AG09309 (cell line): ENCODE measurements around the gene ZFP36L2.

Experiments
- DNase-seq: peaks from one replicate; pipeline ENCODE4 v3.0.0-alpha.2; 2010; ENCODE audit warnings: low read depth
- H3K4me3 ChIP-seq: 2 replicates; pipeline ENCODE4 v1.5.1; 2011; ENCODE audit warnings: mild to moderate bottlenecking, low read depth, low read length, moderate library complexity; ENCODE audit not compliant: control insufficient read depth
- CTCF ChIP-seq: IDR thresholded peaks from 2 replicates; pipeline ENCODE4 v1.5.1; 2011; ENCODE audit warnings: mild to moderate bottlenecking, low read depth, low read length, inconsistent platforms; ENCODE audit not compliant: insufficient read depth, control insufficient read depth; ENCODE audit errors: missing control alignments

ZFP36L2 gene

GRCh38 chr2:43206602-43207001, 19.8 kb downstream of the ZFP36L2 start:
- no peak overlapping the region for H3K4me3 ChIP-seq
- TF ChIP-seq CTCF: no peak
- no peak for DNase-seq

GRCh38 chr2:43203373-43203772, 23.0 kb downstream of the ZFP36L2 start:
- DNase-seq: no peak
- no peak for TF ChIP-seq CTCF
- no peak overlapping the region for H3K4me3 ChIP-seq

DNA sequence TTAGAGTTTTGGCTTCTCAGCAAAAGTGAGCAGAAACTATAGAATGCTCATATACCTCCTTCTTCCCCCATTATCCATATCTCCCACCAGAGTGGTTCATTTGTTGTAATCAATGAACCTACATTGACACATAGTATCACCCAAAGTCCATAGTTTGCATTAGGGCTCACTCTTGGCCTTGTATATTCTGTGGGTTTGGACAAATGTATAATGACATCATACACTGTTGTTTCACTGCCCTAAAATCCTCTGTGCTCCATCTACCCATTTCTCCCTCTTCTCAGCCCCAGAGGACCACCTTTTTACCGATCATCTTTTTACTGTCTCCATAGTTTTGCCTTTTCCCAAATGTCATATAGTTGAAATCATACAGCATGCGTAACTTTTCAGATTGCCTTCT, 24.1 kb downstream of the ZFP36L2 start:
- TF ChIP-seq CTCF: no peak
- H3K4me3 ChIP-seq: no peak overlapping the region
- DNase-seq: no peak

DNA sequence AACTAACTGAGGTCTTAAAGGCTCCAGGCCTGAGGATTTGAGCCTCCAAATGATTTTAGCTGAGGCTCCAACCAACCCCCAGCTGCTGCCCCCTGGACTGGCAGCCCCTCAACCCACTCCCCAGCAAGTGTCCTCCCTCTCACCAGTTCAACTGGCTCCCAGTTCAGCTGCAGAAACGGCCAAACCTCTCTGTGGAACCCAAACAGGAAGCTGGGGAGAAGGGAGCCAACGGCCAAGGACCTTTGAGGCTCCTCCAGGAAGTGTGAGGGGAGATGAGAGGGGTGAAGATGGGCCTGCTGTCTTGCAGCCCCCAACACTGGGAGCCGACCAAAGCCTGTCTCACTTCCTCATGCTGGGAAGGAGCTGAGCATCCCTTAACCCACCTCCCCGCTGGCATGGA, 24.9 kb downstream of the ZFP36L2 start:
- TF ChIP-seq CTCF: no peak
- no peak for DNase-seq

GRCh38 chr2:43201016-43201415, 25.4 kb downstream of the ZFP36L2 start:
- no peak for TF ChIP-seq CTCF
- no peak for DNase-seq
- no peak overlapping the region for H3K4me3 ChIP-seq

More for the DNA sequence above, 24.9 kb downstream of the ZFP36L2 start:
- H3K4me3 ChIP-seq: no peak overlapping the region

DNA sequence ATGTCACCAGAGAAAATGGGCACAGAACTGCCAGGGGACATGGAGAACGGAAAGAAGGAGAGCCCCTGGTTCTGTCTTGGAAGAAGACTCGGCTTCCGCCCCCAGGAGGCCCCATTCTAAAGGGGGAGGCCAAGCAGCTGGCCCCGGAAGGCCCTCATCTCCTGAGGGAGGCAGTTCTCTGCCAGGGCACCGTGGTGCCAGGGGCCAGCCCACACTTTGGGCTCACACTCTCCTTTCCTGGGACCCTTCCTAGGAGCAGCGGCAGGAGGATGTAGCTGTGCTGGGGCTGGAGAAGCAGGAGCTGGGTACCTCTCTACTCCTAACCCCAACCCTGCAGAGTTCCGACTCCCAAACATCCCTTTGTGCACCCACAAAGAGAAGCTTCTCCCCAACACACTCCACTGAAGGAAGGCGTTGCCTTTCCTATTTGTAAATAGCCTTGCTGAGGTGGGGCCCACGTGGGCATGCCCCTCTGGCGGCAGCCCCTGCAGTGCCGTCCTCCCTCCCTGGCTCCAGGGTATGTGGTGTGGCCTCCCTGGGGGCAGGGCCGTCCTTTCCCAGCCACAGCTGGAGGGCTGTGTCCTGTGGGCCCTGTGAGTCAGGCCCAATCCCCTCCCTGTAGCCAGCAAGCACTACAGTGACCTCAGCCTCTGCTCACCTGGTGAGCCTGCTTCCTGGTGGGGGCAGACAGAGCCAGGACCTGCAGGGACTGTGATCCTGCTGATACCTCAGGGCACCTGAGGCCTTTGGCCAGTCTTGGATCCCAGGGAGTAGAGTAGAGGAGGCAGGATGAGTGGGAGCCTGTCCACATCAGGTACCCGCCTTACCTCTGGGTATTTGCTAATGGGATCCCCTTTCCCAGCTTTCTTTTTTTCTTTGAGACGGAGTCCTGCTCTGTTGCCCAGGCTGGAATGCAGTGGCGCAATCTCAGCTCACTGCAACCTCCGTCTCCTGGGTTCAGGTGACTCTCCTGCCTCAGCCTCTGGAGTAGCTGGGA, 26.6 kb downstream of the ZFP36L2 start:
- no peak overlapping the region for H3K4me3 ChIP-seq
- no peak for TF ChIP-seq CTCF
- DNase-seq: no peak

DNA sequence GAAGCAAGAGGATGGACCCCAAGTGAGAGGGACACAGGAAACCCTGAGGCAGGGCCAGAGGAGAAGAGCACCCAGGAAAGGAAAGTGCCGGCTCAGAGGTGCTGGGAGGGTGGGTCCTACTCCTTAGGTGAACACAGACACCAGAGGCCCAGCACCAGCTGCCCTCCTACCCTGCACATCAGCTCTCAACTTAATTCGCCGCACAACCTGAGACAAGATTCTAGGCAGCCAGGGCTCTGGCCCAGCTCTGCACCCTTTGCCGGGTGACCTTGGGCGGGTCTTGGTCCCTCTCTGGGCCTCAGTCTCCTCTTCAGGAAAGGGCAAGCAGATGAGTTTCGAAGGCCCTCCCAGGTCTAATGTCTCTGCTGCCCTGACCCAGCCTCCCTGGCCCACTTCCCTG, 28.1 kb downstream of the ZFP36L2 start:
- no peak for DNase-seq
- TF ChIP-seq CTCF: no peak
- H3K4me3 ChIP-seq: no peak overlapping the region
